ENCODE data around the gene HLA-A. TPM values are rescaled to one million over a fixed set of nuclear protein-coding genes. Genes with fewer than 3 reads are reported as not detected.

The HLA-A gene
- polyA plus RNA-seq, 1 donor: 326 TPM

DNA sequence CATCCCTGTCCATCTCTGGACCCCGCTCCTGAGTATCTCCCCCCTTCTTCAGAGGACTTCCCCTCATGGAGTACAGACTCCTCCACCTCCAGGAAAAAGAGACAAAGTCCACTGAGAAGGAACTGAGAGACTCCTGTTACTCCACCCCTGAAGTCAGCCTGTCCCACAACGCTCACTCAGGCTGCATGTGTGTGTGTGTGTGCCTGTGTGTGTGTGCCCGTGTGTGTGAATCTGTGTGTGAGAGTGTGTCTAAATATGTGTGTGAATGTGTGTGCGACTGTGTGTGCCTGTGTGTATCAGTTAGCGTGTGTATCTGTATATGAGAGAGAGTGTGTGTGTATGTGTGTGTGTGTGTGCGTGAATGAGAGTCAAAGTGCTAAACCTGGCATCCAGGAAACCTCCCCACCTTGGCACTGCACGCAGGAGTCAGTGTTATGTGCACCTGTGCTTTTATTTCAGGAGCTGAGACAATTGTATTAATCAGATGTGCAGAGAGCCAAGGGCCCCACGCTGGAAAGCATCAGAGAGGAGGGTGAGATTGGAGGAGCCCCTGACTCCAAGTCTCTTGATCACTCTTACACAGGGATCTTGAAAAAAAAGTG lies 39.0 kb downstream of the HLA-A start:
- WGBS (ENCODE audit: insufficient coverage, low lambda C conversion rate): 83% methylated on average over 1 of the region's 8 CpGs
- Histone ChIP-seq H3K4me1 (ENCODE audit: control insufficient read depth, insufficient read depth, low read length) (peaks cover 10% of the 10 kb centered on the region), H3K27me3 (ENCODE audit: control insufficient read depth, insufficient read depth, low read length) (peaks cover under 1% of the 10 kb centered on the region), H3K9me3 (ENCODE audit: control insufficient read depth, low read depth, low read length) (peaks cover 2% of the 10 kb centered on the region), H3K36me3 (ENCODE audit: control insufficient read depth, insufficient read depth, low read length) (no peaks in the 10 kb centered on the region), H3K27ac (ENCODE audit: low read length) (no peak overlapping the region), H3K4me3 (ENCODE audit: low read length) (no peak overlapping the region)
- peak; percentile 28 to 67 for DNase-seq

DNA sequence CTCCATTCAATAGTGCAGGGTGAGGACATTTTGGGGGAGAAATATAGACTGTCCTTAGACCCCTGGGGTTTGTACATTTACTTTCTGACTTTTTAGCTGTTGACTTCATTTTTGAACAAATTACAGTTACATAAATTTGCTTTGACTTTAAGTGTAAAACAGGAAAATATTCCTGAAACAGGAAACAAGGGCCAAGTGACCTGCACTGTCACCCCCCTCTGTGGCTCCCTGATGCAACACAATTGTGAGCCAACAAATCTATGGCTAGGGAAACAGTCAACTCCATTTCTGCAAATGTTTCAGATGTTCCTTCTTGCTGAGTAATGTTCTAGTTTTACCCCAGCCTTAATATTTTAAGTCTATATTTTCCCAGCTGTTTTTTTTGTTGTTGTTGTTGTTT lies 39.8 kb downstream of the HLA-A start:
- no peaks in the 10 kb centered on the region for H3K27me3 ChIP-seq (ENCODE audit: control insufficient read depth, insufficient read depth, low read length)
- peaks cover 7% of the 10 kb centered on the region for H3K4me1 ChIP-seq (ENCODE audit: control insufficient read depth, insufficient read depth, low read length)
- no peak overlapping the region for H3K4me3 ChIP-seq (ENCODE audit: low read length)
- H3K27ac ChIP-seq (ENCODE audit: low read length): no peak overlapping the region
- DNase-seq: no peak
- no peaks in the 10 kb centered on the region for H3K36me3 ChIP-seq (ENCODE audit: control insufficient read depth, insufficient read depth, low read length)
- peaks cover 2% of the 10 kb centered on the region for H3K9me3 ChIP-seq (ENCODE audit: control insufficient read depth, low read depth, low read length)

DNA sequence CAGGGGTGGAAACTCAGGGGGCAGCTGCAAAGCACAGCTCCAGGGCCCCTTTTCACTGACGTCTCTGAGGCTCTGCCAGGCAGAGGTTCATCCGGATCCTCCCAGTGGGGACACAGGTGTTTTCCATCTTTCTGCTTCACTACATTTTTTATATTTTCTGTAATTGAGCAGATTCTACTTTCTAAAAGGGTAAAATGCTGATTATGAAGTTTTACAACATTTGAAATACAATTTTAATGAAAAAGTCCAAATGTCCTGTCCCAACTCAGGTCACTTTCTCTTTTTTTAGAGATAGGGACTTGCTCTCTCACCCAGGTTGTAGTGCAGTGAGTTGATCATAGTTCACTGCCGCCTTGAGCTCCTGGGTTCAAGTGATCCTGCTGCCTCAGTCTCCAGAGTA lies 41.9 kb downstream of the HLA-A start:
- DNase-seq: no peak
- no CpG with 5 or more reads among the region's 3 CpGs for WGBS (ENCODE audit: insufficient coverage, low lambda C conversion rate)
- Histone ChIP-seq H3K36me3 (ENCODE audit: control insufficient read depth, insufficient read depth, low read length) (no peaks in the 10 kb centered on the region), H3K4me1 (ENCODE audit: control insufficient read depth, insufficient read depth, low read length) (no peaks in the 10 kb centered on the region), H3K9me3 (ENCODE audit: control insufficient read depth, low read depth, low read length) (peaks cover 2% of the 10 kb centered on the region), H3K27ac (ENCODE audit: low read length) (no peak overlapping the region), H3K27me3 (ENCODE audit: control insufficient read depth, insufficient read depth, low read length) (no peaks in the 10 kb centered on the region), H3K4me3 (ENCODE audit: low read length) (no peak overlapping the region)

DNA sequence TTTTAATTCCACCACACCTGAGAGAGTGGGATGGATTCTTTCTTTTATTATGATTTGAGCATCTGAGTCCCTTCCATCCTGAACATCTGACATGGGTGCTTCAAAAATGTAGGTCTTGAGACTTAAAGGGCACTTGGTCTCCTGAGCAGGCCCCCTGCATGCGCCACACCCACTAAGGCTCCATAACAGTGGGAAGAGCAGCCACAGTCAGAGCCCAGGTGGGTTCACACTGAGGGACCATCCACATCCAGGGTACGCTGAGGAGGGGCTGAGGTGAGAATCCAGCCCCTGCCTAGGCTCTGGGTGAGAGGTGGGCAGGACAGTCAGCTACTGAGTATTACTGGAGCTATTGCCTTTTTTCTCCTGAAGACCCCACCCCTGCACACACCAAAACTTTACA lies 42.7 kb downstream of the HLA-A start:
- Histone ChIP-seq H3K27me3 (ENCODE audit: control insufficient read depth, insufficient read depth, low read length) (no peaks in the 10 kb centered on the region), H3K36me3 (ENCODE audit: control insufficient read depth, insufficient read depth, low read length) (no peaks in the 10 kb centered on the region), H3K9me3 (ENCODE audit: control insufficient read depth, low read depth, low read length) (peaks cover 2% of the 10 kb centered on the region), H3K4me1 (ENCODE audit: control insufficient read depth, insufficient read depth, low read length) (no peaks in the 10 kb centered on the region), H3K4me3 (ENCODE audit: low read length) (no peak overlapping the region), H3K27ac (ENCODE audit: low read length) (no peak overlapping the region)
- WGBS (ENCODE audit: insufficient coverage, low lambda C conversion rate): no CpG with 5 or more reads among the region's 2 CpGs
- no peak for DNase-seq

DNA sequence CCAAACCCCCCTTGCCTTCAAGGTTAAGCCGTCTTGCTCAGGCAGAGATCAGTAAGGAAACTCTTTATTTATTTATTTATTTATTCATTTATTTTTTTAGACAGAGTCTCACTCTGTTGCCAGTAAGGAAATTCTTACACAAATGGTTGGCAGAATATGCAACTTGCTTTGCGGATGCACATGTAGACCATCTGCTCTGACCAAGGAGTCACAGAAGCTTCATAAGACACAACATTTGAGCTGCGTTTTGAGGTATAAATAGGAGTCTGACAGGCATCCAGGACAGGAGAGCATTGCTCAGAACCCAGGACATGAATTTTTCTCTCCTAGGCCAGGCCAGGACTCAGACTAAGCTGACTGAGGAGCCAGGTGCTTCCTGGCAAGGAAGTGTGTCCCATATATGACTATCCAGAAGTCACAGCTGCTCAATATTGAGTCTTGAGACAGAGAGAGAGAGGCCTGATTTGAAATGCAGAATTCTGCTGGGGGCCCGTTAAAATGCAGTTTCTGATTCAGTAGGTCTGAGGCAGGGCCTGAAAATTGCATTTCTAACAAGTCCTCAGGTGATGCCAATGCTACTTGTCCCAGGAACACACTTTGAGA lies 43.9 kb downstream of the HLA-A start:
- Histone ChIP-seq H3K4me1 (ENCODE audit: control insufficient read depth, insufficient read depth, low read length) (no peaks in the 10 kb centered on the region), H3K4me3 (ENCODE audit: low read length) (no peak overlapping the region), H3K27me3 (ENCODE audit: control insufficient read depth, insufficient read depth, low read length) (no peaks in the 10 kb centered on the region), H3K27ac (ENCODE audit: low read length) (no peak overlapping the region), H3K36me3 (ENCODE audit: control insufficient read depth, insufficient read depth, low read length) (no peaks in the 10 kb centered on the region), H3K9me3 (ENCODE audit: control insufficient read depth, low read depth, low read length) (no peaks in the 10 kb centered on the region)
- no peak for DNase-seq
- WGBS (ENCODE audit: insufficient coverage, low lambda C conversion rate): no CpG with 5 or more reads among the region's 4 CpGs

DNA sequence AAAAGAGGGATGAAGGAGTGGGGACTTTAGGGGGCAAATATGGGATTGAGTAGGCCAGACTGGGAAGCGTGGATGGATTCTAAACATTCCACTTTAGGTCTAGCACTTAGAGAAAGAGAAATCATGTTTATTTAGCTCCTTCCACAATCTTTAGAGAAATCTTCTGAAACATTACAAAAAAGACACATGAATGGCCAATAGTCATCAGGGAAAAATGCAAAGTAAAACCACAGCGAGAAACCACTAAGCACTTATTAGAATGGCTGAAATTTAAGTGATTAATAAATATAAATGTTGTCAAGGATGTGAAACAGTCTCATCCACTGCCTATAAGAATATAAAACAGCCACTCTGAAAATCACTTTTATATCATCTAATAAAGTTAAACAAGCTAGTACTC lies 46.9 kb downstream of the HLA-A start:
- Histone ChIP-seq H3K9me3 (ENCODE audit: control insufficient read depth, low read depth, low read length) (no peaks in the 10 kb centered on the region), H3K36me3 (ENCODE audit: control insufficient read depth, insufficient read depth, low read length) (no peaks in the 10 kb centered on the region), H3K4me3 (ENCODE audit: low read length) (no peak overlapping the region), H3K27me3 (ENCODE audit: control insufficient read depth, insufficient read depth, low read length) (no peaks in the 10 kb centered on the region), H3K4me1 (ENCODE audit: control insufficient read depth, insufficient read depth, low read length) (peaks cover 5% of the 10 kb centered on the region), H3K27ac (ENCODE audit: low read length) (no peak overlapping the region)
- 60% methylated on average over 1 of the region's 2 CpGs for WGBS (ENCODE audit: insufficient coverage, low lambda C conversion rate)
- DNase-seq: no peak

DNA sequence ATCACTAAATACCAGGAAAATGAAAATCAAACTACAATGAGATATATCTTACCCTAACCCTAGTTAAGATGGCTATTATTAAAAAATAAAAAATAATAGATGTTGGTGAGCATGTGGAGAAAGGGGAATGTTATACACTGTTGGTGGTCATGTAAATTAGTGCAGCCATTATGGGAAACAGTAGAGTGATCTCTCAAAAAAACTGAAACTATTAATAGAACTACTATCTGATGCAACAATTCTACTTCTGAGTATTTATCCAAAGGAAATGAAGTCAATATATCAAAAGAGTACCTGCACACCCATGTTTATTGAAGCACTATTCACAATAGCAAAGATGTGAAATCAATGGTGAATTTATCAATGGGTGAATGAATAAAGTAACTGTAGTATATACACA lies 48.6 kb downstream of the HLA-A start:
- H3K27ac ChIP-seq (ENCODE audit: low read length): no peak overlapping the region
- H3K27me3 ChIP-seq (ENCODE audit: control insufficient read depth, insufficient read depth, low read length): no peaks in the 10 kb centered on the region
- H3K9me3 ChIP-seq (ENCODE audit: control insufficient read depth, low read depth, low read length): no peaks in the 10 kb centered on the region
- no peak overlapping the region for H3K4me3 ChIP-seq (ENCODE audit: low read length)
- no peak for DNase-seq
- H3K36me3 ChIP-seq (ENCODE audit: control insufficient read depth, insufficient read depth, low read length): no peaks in the 10 kb centered on the region
- peaks cover 15% of the 10 kb centered on the region for H3K4me1 ChIP-seq (ENCODE audit: control insufficient read depth, insufficient read depth, low read length)

DNA sequence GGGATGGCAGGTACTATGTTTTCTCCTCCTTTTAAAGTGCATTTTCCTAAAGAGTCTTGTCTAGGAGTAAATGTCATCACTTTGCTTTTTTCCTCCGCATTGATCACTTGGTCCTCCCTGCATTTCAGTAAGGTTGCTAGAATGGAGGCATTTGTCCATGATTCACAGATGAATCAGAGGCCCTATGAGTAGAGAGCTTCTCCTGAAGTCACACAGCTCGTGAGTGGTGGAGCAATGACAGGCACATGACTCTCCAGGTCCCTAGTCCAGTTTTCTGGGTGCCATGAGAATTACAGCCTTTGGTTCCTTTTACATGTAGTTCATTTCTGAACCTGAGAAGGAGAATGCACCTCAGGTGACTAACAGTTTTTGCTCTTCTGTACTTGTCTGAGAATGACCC lies 50.5 kb downstream of the HLA-A start:
- WGBS (ENCODE audit: insufficient coverage, low lambda C conversion rate): no CpG with 5 or more reads among the region's 2 CpGs
- no peak overlapping the region for H3K4me3 ChIP-seq (ENCODE audit: low read length)
- H3K4me1 ChIP-seq (ENCODE audit: control insufficient read depth, insufficient read depth, low read length): peaks cover 15% of the 10 kb centered on the region
- no peaks in the 10 kb centered on the region for H3K36me3 ChIP-seq (ENCODE audit: control insufficient read depth, insufficient read depth, low read length)
- no peaks in the 10 kb centered on the region for H3K27me3 ChIP-seq (ENCODE audit: control insufficient read depth, insufficient read depth, low read length)
- peak overlapping the region; percentile 74 for H3K27ac ChIP-seq (ENCODE audit: low read length)
- H3K9me3 ChIP-seq (ENCODE audit: control insufficient read depth, low read depth, low read length): no peaks in the 10 kb centered on the region
- DNase-seq: peak; percentile 78 to 81

DNA sequence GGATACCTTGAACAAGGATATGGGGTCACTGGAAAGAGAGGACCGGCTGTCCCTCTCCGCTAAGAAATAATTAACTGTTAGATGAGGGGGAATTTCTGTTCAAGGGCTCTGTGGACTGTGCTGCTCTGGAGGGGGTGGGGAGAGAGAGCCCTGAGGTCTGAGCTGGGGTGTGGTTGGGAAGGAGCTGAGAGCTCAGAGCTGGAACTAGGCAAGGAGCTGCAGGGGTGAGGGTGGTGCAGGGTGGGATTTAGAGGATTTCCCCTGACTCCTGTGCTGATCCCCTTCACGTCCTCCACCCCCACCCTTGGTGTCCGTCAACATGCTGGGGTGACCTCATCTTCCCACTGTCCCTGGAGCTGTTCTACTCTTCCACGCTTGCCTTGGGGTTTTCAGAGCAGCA lies 52.5 kb downstream of the HLA-A start:
- WGBS (ENCODE audit: insufficient coverage, low lambda C conversion rate): 30% methylated on average over 2 of the region's 5 CpGs
- Histone ChIP-seq H3K4me1 (ENCODE audit: control insufficient read depth, insufficient read depth, low read length) (peaks cover 15% of the 10 kb centered on the region), H3K4me3 (ENCODE audit: low read length) (no peak overlapping the region), H3K27me3 (ENCODE audit: control insufficient read depth, insufficient read depth, low read length) (no peaks in the 10 kb centered on the region), H3K36me3 (ENCODE audit: control insufficient read depth, insufficient read depth, low read length) (no peaks in the 10 kb centered on the region), H3K9me3 (ENCODE audit: control insufficient read depth, low read depth, low read length) (no peaks in the 10 kb centered on the region), H3K27ac (ENCODE audit: low read length) (no peak overlapping the region)
- peak in 1 of 2 donors; percentile 27 for DNase-seq

DNA sequence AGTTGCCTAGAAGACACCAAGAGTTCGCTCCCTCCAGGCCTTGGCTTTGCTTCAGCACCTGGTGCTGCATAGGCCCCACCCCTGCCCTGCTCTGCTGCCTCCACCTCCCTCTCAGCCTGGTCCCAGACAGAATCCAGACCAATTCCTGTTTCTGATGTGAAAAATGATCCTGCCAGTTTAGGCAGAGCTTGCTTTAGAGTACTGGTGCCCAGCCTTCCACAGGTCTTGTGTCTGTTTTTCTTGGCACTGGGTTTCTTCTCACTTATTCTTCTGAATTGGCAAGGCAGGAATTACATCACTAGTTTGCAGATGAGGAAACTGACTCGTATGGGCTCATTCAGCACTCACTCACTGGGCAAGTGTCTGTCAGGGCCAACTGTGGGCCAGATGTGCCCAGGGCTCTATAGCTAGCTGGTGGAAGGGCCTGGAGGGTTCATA lies 53.0 kb downstream of the HLA-A start:
- WGBS (ENCODE audit: insufficient coverage, low lambda C conversion rate): no CpG with 5 or more reads among the region's 2 CpGs
- H3K4me1 ChIP-seq (ENCODE audit: control insufficient read depth, insufficient read depth, low read length): peaks cover 15% of the 10 kb centered on the region
- H3K27ac ChIP-seq (ENCODE audit: low read length): no peak overlapping the region

More for the DNA sequence above, 53.0 kb downstream of the HLA-A start:
- Histone ChIP-seq H3K36me3 (ENCODE audit: control insufficient read depth, insufficient read depth, low read length) (no peaks in the 10 kb centered on the region), H3K9me3 (ENCODE audit: control insufficient read depth, low read depth, low read length) (no peaks in the 10 kb centered on the region), H3K4me3 (ENCODE audit: low read length) (no peak overlapping the region), H3K27me3 (ENCODE audit: control insufficient read depth, insufficient read depth, low read length) (no peaks in the 10 kb centered on the region)
- no peak for DNase-seq
